ENCODE measurements around the gene AVP.
"Not testable (repeated sequence)": the region's sequence is repeated elsewhere in the genome, so short reads cannot be mapped to it uniquely, and the experiment has no call there.

Gene AVP

DNA sequence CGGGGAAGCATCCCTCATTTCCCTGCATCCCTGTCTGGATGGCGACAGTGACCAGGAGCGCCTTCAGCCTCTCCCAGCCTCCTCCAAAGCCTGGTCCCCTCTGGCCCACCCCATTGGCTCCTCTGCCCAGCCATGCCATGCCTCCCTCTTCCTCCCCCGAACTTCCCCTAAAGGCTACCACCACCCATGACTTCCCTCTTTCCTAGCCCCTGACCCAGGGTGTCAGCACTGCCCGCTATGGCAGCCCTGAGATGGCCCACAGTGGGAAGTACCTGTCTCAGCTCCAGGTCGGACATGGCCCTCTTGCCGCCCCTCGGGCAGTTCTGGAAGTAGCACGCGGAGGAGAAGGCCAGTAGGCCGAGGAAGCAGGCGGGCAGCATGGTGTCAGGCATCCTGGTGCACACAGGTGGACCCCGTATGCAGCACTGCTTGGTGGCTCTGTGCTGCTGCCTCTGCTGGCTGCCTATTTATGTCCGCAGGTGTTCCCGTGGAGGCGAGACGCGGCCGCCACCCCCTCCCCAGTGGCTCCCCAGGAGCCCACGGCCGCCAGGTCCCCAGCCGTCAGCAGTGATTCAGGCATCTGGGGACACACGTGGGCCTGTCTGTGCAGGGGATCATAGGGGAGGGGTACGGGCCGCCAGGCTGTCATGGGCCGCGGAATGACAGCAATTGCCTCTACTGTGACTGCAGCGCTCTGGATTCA is at the start of gene AVP:
TSS of gene AVP (minus strand) at position 442 of the 703 bp plus-strand sequence. CDS start at position 392, 50 bp downstream.
- DNase-seq (ENCODE audit: low read depth), result no peak

DNA sequence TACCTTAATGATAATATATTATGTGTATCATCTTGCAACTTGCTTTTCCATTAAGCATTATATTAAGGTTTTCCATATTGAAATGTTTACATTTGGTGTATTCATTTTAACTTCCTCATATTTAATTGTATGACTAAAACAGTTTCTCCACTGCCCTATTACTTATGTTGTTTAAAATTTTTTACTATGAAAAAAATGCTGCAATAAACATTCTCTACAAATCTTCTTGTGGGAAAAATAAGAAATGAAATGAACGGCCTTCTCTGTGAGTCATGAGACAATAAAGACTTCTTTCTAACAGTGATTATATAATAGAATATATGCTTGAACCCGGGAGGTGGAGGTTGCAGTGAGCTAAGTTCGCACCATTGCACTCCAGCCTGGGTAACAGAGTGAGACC is 49.6 kb upstream of the AVP start:
- DNase-seq (ENCODE audit: low read depth), result no peak

DNA sequence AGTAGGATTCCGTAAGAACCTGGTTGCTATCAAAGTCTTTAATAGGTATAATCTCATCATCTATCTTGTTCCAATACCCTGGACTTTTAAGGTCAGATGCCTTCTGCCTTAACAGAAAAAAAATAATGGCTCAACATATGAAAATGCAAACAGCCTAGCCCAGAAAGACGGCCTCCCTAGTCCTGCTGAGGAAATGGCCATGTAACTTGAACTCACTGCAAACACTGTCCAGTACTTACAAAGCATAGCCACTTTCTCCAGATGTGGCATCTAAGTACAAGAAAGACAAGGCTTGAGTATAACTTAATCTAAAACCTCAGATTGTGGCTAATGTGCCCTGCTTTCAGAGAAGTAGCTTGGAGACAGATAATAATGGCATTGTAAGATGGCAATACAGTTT is 48.6 kb upstream of the AVP start:
- no peak for DNase-seq (ENCODE audit: low read depth)

- DNase-seq (ENCODE audit: low read depth), result no peak
Observed at GRCh38 chr20:3130051-3130600, 45.6 kb upstream of the AVP start.

DNA sequence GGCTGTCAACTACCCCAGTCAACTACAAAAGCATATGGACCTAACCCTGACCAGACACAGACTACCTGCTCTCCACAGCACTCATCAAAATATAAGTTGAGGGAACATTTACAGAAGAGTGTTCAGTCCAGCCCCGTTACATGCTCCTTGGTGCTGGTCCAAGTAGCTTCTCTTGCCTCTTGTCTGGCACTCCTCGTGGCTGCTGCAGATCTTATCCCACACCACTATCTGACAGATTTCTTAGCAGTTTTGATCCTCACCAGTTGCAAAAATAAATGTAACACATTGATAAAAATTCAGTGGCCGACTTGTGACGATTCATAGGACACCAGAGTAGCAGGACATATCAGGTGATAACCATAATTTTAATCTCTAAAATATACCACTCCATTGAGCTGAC is 44.6 kb upstream of the AVP start:
- no peak for DNase-seq (ENCODE audit: low read depth)

- no peak for DNase-seq (ENCODE audit: low read depth)
Observed at GRCh38 chr20:3128275-3128984, 43.9 kb upstream of the AVP start.

- DNase-seq (ENCODE audit: low read depth), result no peak
Observed at GRCh38 chr20:3126527-3126859, 42.0 kb upstream of the AVP start.

DNA sequence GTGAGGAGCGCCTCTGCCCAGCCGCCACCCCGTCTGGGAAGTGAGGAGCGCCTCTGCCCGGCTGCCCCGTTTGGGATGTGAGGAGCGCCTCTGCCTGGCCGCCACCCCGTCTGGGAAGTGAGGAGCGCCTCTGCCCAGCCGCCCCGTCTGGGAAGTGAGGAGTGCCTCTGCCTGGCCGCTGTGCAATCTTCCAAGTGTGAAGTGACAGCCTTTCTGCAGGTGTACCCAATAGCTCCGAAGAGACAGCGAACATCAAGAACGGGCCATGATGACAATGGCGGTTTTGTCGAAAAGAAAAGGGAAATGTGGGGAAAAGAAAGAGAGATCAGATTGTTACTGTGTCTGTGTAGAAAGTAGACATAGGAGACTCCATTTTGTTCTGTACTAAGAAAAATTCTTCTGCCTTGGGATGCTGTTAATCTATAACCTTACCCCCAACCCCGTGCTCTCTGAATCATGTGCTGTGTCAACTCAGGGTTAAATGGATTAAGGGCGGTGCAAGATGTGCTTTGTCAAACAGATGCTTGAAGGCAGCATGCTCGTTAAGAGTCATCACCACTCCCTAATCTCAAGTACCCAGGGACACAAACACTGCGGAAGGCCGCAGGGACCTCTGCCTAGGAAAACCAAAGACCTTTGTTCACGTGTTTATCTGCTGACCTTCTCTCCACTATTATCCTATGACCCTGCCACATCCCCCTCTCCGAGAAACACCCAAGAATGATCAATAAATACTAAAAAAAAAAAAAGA is 41.4 kb upstream of the AVP start:
- not testable (repeated sequence) for DNase-seq (ENCODE audit: low read depth)

DNA sequence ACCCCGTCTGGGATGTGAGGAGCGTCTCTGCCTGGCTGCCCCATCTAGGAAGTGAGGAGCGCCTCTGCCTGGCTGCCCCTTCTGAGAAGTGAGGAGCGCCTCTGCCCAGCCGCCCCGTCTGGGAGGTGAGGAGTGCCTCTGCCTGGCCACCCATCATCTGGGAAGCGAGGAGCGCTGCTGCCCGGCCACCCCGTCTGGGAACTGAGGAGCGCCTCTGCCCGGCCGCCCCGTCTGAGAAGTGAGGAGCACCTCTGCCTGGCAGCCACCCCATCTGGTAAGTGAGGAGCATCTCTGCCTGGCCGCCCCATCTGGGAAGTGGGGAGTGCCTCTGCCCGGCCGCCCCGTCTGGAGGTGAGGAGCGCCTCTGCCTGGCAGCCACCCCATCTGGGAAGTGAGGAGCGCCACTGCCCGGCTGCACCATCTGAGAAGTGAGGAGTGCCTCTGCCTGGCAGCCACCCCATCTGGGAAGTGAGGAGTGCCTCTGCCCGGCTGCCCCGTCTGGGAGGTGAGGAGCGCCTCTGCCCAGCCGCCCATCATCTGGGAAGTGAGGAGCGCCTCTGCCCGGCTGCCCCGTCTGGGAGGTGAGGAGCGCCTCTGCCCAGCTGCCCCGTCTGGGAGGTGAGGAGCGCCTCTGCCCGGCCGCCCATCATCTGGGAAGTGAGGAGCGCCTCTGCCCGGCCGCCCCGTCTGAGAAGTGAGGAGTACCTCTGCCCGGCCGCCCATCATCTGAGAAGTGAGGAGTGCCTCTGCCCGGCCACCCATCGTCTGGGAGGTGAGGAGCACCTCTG is 40.4 kb upstream of the AVP start:
- DNase-seq (ENCODE audit: low read depth), result not testable (repeated sequence)

DNA sequence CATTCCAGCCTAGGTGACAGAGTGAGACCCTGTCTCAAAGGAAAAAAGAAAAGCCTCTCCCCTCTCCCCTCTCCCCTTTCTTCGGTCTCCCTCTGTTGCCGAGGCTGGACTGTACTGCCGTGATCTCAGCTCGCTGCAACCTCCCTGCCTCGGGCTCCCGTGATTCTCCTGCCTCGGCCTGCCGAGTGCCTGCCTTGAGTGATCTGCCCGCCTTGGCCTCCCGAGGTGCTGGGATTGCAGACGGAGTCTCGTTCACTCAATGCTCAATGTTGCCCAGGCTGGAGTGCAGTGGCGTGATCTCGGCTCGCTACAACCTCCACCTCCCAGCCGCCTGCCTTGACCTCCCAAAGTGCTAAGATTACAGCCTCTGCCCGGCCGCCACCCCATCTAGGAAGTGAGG is 39.6 kb upstream of the AVP start:
- not testable (repeated sequence) for DNase-seq (ENCODE audit: low read depth)

DNA sequence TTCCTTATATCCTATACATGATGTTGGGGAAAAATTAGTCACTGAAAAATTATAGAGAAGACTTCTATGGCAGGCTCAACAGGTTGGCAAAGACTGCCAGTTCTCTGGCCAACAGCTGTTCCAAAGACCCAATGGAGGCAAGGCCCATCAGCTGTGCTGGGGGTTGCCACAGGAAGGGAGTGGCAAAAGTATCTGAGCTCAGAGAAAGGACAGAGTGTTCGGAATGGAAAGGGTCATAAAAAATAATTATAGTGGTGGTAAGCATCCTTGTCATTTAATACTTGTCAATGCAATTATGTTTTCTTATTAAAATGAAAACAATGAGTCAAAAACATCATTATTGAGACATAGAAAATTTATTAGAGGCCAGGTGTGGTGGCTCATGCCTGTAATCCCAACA is 39.0 kb upstream of the AVP start:
- DNase-seq (ENCODE audit: low read depth), result no peak

DNA sequence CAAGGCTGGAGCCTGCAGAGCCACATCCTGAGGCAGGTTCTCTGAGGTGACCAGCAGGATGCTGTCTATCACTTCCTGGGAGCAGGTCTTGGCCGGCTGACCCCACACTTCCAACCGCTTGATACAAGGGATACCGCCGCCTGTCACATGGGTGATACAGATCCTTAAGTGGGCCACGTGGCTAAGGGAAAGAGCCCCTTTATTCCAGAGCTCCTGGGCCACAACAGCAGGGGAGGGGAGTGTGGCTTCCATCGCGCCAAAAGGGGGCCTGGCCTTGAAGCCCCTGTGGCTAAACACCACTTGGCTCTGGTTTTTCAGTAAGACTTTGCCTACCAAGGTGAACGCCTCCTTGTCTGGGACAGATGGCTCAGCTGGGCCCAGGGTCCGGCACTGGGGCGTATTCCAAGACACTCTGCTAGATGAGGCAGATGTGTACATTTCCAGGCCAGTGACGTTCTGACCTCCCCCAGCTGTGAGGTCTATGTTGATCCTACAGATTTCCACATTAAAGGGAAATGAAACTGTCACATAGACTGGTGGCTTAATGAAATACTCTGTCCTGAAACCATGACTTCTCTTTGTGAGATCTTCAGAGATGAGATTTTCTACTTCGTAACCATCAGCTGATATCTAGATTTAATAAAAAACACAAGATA is 37.6 kb upstream of the AVP start:
- DNase-seq (ENCODE audit: low read depth), result no peak

- no peak for DNase-seq (ENCODE audit: low read depth)
Observed at GRCh38 chr20:3121271-3121911, 36.9 kb upstream of the AVP start.

DNA sequence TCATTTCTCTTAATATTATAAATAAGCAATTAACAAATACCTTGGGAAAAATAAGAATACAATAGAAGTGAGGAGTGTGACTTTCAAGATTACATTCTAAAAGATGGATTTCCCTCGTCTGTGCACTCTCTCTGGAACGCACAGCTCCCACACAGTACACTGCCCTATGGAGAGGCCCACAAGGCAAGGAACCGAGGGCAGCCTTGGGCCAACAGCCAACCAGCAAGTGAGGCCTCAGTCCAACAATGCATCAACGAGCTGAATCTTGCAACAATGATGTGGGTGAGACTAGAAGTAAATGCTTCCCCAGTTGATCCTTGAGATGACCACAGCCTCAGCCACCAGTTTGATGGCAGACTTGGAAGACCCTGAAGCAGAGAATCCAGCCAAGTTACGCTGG is 34.5 kb upstream of the AVP start:
- no peak for DNase-seq (ENCODE audit: low read depth)

DNA sequence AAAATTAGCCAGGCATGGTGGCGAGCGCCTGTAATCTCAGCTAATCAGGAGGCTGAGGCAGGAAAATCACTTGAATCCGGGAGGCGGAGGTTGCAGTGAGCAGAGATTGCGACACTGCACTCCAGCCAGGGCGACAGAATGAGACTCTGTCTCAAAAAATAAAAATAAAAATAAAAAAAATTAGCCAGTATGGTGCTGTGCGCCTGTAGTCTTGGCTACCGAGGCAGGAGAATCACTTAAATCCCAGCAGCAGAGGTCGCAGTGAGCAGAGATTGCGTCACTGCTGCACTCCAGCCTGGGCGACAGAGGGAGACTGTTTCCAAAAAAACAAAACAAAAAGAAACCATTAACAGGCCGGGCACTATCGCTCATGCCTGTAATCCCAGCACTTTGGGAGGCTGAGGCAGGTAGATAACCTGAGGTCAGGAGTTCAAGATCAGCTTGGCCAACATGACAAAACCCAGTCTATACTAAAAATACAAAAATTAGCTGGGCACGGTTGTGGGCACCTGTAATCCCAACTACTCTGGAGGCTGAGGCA is 33.4 kb upstream of the AVP start:
- DNase-seq (ENCODE audit: low read depth), result peak; percentile 26

- no peak for DNase-seq (ENCODE audit: low read depth)
Observed at GRCh38 chr20:3116341-3116740, 31.8 kb upstream of the AVP start.

- DNase-seq (ENCODE audit: low read depth), result no peak
Observed at GRCh38 chr20:3115190-3116107, 30.9 kb upstream of the AVP start.

GRCh38 chr20:3111995-3112394 is 27.5 kb upstream of the AVP start:
- DNase-seq (ENCODE audit: low read depth), result no peak

GRCh38 chr20:3111507-3111906 is 27.0 kb upstream of the AVP start:
- no peak for DNase-seq (ENCODE audit: low read depth)

Data from stimulated activated CD8-positive, alpha-beta memory T cell treated with anti-CD3 and anti-CD28 coated beads, Interleukin-12 subunit alpha, Interleukin-12 subunit beta, amount 100 ng/mL, for 1 hour (primary cell).